ENCODE measurements around the gene SLIT3. TPM values are rescaled to one million over a fixed set of nuclear protein-coding genes. Genes with fewer than 3 reads are reported as not detected.

Gene SLIT3
- under 1 TPM in 2 of 3 donors, not detected in 1; 0.34 to 0.80 TPM for total RNA-seq
- 0.38 TPM for total RNA-seq (2013)

GRCh38 chr5:169300468-169301385 lies at the start of gene SLIT3:
TSS of gene SLIT3 (minus strand) at chr5:169301139. CDS start at chr5:169300709, 430 bp downstream.
- Mint-ChIP-seq H3K4me3 (no peak within 1 kb of the TSS), H3K27me3 (ENCODE audit: low read depth in 2 of 2) (peaks cover 40 to 61% of the 10 kb centered on the region in 2 donors), H3K27ac (no peak within 1 kb of the TSS), H3K36me3 (no peaks in the 10 kb centered on the region), H3K9me3 (no peaks in the 10 kb centered on the region), H3K4me1 (peaks cover 6 to 9% of the 10 kb centered on the region in 2 donors)
- Histone ChIP-seq H3K4me3 (ENCODE audit: low read length) (no peak within 1 kb of the TSS), H3K27me3 (ENCODE audit: control insufficient read depth, insufficient read depth, low read length) (no peaks in the 10 kb centered on the region), H3K4me1 (ENCODE audit: control insufficient read depth, insufficient read depth, low read length) (no peaks in the 10 kb centered on the region), H3K27ac (ENCODE audit: low read length) (no peak within 1 kb of the TSS), H3K36me3 (ENCODE audit: control insufficient read depth, insufficient read depth, low read length) (no peaks in the 10 kb centered on the region), H3K9me3 (ENCODE audit: control insufficient read depth, insufficient read depth, low read length) (no peaks in the 10 kb centered on the region)
- ATAC-seq (no peak), DNase-seq (no peak)
- WGBS (ENCODE audit: insufficient coverage), result 5% methylated on average over 99 of the region's 101 CpGs
- intact Hi-C loops (cut with micrococcal nuclease), result loop anchor here (10.0 kb wide), 1 partner anchor 596 kb away; no protein-coding TSS in a partner anchor
- no peak for TF ChIP-seq CTCF (IDR thresholded peaks at IDR 0.05)

GRCh38 chr5:169350016-169350415 lies 49.1 kb upstream of the SLIT3 start:
- no peak for DNase-seq
- Histone ChIP-seq H3K4me1 (ENCODE audit: control insufficient read depth, insufficient read depth, low read length) (no peaks in the 10 kb centered on the region), H3K36me3 (ENCODE audit: control insufficient read depth, insufficient read depth, low read length) (no peaks in the 10 kb centered on the region), H3K27ac (ENCODE audit: low read length) (no peak overlapping the region), H3K27me3 (ENCODE audit: control insufficient read depth, insufficient read depth, low read length) (no peaks in the 10 kb centered on the region), H3K4me3 (ENCODE audit: low read length) (no peak overlapping the region), H3K9me3 (ENCODE audit: control insufficient read depth, insufficient read depth, low read length) (no peaks in the 10 kb centered on the region)
- Mint-ChIP-seq H3K36me3 (no peaks in the 10 kb centered on the region), H3K27ac (no peak overlapping the region), H3K27me3 (ENCODE audit: low read depth in 2 of 2) (peaks cover 7 to 21% of the 10 kb centered on the region in 2 donors), H3K4me1 (no peaks in the 10 kb centered on the region), H3K4me3 (no peak overlapping the region), H3K9me3 (no peaks in the 10 kb centered on the region)
- no peak for TF ChIP-seq CTCF (IDR thresholded peaks at IDR 0.05)
- ATAC-seq, result no peak
- intact Hi-C loops (cut with micrococcal nuclease), result no loop called here
- 75% methylated on average over 1 of the region's 1 CpG for WGBS (ENCODE audit: insufficient coverage)

- no peak overlapping the region for H3K27ac Mint-ChIP-seq
- no peaks in the 10 kb centered on the region for H3K4me1 Mint-ChIP-seq
- no peak for ATAC-seq
- no peak for DNase-seq
- no peak overlapping the region for H3K27ac ChIP-seq (ENCODE audit: low read length)
- H3K36me3 Mint-ChIP-seq, result no peaks in the 10 kb centered on the region
- WGBS (ENCODE audit: insufficient coverage), result 56% methylated on average over 2 of the region's 2 CpGs
- H3K9me3 ChIP-seq (ENCODE audit: control insufficient read depth, insufficient read depth, low read length), result no peaks in the 10 kb centered on the region
- no peaks in the 10 kb centered on the region for H3K9me3 Mint-ChIP-seq
- no peak for TF ChIP-seq CTCF (IDR thresholded peaks at IDR 0.05)
- H3K27me3 Mint-ChIP-seq (ENCODE audit: low read depth in 2 of 2), result peaks cover 6 to 26% of the 10 kb centered on the region in 2 donors
- H3K4me1 ChIP-seq (ENCODE audit: control insufficient read depth, insufficient read depth, low read length), result no peaks in the 10 kb centered on the region
- no peak overlapping the region for H3K4me3 ChIP-seq (ENCODE audit: low read length)
- H3K4me3 Mint-ChIP-seq, result no peak overlapping the region
- H3K36me3 ChIP-seq (ENCODE audit: control insufficient read depth, insufficient read depth, low read length), result no peaks in the 10 kb centered on the region
- intact Hi-C loops (cut with micrococcal nuclease), result no loop called here
- no peaks in the 10 kb centered on the region for H3K27me3 ChIP-seq (ENCODE audit: control insufficient read depth, insufficient read depth, low read length)
These were observed 46.8 kb upstream of the SLIT3 start for GRCh38 chr5:169347786-169348185.

Measured in natural killer cell (primary cell).